CD4-positive, alpha-beta T cell treated with Interleukin-4 for 4 hours (primary cell): ENCODE results near the gene TMSB15B.
A peak's percentile ranks its signal among the peaks of the same experiment; 100 is the strongest.
"Not testable (repeated sequence)": the region's sequence is repeated elsewhere in the genome, so short reads cannot be mapped to it uniquely, and the experiment has no call there.

Experiments used
- DNase-seq: peaks from one replicate; pipeline ENCODE4 v3.0.0-alpha.2; 2020

The TMSB15B gene

GRCh38 chrX:103962411-103963278 is at the start of gene TMSB15B:
Gene TMSB15B (plus strand): TSS chrX:103962627.
- DNase-seq, result not testable (repeated sequence)

DNA sequence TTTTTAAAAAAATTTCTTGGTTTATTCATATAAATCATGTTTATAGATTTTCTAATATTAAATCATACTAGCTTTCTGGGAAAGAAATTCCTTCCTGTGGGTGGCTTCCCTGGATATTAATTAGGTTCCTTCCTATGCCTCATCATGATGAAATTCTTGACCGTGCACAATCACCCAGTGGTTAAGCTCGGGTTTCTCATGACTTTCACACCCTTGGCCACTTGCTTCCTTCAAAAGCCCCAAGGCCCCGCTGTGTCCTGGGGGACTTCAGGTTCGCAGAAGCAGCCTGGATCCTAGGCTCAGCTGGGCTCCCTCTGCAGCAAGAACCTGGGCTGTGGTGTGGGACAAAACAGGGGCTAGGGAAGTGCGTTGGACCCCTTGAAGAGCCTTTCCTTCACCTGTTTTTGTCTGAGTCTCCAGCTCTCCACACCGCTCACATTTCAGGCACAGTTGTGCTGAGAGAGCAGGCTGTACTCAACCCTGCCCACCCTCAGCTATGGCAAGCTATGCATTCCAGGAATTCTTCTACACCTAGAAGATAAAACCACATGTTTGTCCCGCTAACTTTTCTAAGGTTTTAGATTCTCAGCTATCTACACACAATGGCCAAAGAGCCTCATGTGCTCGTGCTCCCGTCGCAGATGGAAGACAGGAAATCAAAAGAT is 48.9 kb upstream of the TMSB15B start:
- no peak for DNase-seq

GRCh38 chrX:103918050-103918449 is 44.4 kb upstream of the TMSB15B start:
- DNase-seq, result peak; percentile 48

DNA sequence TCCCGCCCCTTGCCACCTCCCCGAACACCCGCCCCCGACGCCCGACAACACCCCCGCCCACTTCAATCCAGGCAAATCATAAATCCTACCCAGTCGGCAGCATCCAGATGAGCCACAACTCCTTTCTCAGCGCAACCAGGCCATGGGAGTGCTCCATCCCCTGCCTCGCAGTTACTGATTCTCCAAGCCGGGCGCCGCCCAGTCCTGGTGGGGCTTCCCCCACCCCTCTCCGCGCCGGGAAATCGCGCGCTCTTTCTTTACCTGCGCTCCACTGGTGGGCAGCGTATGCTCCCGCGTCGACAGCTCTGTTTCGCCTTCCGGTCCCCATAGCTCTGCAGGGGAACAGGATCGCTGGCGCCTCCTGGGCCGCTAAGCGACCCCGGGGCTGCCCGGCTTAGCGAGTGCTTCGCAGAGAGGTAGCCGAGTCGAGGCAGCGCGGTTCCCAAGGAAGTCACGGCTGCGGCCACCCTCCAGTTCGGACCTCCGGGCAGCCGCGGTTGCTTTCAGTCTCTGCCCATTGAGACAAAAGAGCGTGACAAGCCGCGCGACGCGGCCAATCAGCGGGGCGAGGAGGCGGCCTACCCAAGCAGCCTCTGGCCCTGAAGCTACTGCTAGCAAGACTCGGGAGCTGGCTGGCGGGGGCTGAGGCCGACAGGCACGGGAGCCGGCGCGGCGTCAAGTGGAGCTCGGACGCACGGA is 43.7 kb upstream of the TMSB15B start:
- peak; percentile 33 for DNase-seq

- DNase-seq, result peak; percentile 19
Observed at GRCh38 chrX:103919270-103919637, 43.2 kb upstream of the TMSB15B start.

- peak; percentile 4 for DNase-seq
Observed at GRCh38 chrX:103920515-103920914, 41.9 kb upstream of the TMSB15B start.

GRCh38 chrX:103927030-103927429 is 35.4 kb upstream of the TMSB15B start:
- DNase-seq, result no peak

DNA sequence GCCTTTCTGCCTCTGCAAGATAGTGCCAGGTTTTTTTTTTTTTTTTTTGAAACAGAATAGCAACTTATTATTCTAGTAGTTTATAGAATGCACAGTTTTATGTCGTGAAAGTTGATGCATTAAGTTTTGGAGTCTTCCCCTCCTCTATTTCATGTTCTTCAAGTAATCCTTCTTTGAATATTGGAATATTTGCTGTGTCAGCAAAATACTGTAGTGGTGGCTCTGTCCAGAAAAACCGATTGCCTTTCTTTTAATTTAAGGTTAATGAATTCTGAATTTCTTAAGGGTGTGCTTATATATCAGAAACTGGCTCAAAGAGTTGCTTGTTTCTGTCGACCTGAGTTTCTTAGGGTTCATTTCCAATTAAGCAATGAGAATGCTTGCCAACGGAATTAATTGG is 34.8 kb upstream of the TMSB15B start:
- no peak for DNase-seq

- DNase-seq, result no peak
Observed at GRCh38 chrX:103932133-103932532, 30.3 kb upstream of the TMSB15B start.

DNA sequence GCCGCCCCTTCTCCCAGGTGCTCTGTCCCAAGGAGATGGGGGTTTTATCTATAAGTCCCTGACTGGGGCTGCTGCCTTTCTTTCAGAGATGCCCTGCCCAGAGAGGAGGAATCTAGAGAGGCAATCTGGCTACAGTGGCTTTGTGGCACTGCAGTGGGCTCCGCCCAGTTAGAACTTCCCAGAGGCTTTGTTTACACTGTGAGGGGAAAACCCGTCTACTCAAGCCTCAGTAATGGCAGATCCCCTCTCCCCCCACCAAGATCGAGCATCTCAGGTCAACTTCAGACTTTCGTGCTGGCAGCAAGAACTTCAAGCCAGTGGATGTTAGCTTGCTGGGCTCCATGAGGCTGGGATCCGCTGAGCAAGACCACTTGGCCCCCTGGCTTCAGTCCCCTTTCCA is 22.2 kb upstream of the TMSB15B start:
- DNase-seq, result not testable (repeated sequence)

DNA sequence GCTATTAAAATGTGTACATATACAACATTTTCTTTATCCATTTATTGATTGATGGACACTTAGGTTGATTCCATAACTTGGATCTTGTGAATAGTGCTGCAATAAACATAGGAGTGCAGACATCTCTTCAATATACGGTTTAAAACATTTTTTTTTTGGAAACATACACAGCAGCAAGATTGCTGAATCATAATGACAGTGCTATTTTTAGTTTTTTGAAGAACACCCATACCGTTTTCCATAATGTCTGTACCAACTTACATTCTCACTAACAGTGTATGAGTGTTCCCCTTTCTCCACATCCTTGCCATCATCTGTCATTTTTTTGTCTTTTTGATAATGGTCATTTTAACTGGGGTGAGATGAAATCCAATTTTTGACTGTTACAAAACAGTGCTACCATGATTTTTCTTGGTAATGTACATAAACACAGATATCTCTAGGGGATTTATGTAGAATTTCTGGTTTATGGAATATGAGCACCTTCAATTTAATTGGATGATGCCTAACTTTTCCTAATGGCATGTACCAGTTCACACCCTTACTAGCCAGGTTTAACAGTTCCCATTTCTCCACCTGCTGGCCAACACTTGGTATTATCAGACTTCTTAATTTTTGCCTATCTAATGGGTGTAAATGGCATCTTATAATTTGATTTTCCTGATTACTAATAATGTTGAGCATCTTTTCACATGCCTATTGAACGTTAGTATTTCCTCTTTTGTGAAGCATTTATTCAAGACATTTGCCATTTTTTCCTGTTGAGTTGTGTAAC is 21.0 kb upstream of the TMSB15B start:
- DNase-seq, result peak; percentile 24

GRCh38 chrX:103949506-103949905 is 12.9 kb upstream of the TMSB15B start:
- DNase-seq, result no peak

GRCh38 chrX:103953353-103953752 is 9.1 kb upstream of the TMSB15B start:
- DNase-seq, result no peak

DNA sequence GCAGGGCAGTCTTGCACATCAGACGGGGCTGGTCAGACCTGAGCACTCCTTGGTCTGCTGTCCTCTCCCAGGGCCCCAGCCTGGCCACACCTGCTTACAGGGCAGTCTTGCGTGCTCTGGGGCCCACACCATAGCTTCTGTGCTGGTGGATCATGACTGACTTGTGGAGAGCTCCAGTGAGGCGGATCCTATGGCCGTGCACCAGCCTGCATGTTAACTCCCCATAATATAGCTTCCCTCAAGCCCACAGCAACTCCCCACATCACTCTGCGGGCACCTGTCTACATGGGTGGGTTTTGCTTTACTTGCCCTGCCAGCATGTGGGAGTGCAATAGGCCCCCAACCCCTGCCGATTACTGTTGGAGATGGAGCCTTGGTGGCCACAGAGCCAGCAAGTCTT is 8.2 kb upstream of the TMSB15B start:
- no peak for DNase-seq

- DNase-seq, result not testable (repeated sequence)
Observed at GRCh38 chrX:103960599-103960998, 1.8 kb upstream of the TMSB15B start.

DNA sequence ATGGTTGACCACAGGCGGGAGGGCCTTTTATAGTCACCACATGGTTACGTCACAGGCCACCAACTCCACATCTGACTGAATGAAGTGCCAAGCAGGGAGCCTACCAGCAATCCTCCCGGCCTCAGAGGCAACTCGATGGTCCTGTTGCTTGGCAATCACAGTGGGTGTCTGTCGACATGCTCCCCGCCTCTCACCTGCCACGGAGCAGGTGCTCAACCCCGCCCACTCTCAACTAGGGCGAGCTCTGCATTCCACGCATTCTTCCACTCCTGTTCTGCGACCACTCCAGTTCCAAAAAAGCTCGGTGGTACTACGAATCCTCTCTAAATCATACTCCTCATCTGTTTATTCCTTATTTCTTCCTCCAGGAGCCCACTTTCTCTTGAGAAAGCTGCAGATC is 21.1 kb downstream of the TMSB15B start:
- DNase-seq, result not testable (repeated sequence)

DNA sequence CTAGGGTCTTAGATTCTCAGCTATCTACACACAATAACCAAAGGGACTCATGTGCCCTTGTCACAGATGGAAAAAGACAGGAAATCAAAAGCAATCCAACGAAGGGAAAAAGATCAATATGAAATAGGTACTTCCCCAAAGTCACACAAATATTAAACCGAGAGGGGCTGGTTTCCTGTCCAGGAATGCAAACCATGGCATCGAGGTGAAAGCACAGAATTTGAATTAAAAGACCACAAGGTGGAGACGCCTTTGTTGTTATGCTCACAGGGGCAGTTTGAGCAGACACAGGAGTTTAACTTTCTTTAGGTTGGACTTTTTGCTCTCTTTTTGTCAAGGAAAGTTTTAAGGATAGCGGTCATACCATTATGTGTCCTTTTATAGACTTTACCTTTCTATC is 36.8 kb downstream of the TMSB15B start:
- DNase-seq, result no peak

DNA sequence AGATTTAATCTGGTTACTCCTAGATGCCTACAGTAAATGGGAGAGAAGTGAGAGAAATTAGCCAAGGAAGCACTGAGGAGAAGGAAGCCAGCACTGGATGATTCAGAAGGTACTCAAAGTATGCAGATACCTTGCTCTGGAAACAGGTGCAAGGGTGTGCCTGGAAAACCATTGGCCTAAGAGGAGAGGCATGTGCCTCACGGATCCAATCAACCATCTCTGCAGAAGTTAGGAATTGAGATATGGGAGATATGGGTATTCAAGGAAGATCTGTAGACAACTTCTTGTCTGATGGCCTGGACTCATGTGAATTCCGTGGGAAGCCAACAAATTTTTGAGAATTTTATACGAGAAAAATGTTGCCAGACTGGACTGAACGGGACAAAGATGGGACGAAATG is 46.4 kb downstream of the TMSB15B start:
- DNase-seq, result no peak

GRCh38 chrX:104013158-104013557 is 50.7 kb downstream of the TMSB15B start:
- DNase-seq, result no peak

DNA sequence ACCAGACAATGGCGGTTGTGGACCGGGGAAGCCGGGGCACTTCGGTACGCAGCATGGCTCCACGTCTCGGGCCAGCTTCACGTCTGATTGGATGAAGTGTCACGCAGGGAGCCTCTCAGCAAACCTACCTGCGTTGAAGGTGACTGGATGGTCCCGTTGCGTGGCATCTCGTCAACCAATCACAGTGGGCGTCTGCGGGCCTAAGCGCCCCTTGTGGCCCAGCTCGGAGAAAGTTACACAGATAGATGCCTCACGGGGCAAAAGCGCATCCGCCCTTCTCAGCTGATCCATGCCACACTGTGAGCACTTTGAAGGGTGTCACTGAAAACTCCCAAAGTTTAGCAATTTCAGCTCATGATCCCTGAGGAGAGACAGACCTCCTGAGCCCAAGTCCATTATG is 51.2 kb downstream of the TMSB15B start, which contains the start of gene H2BW1:
TSS of gene H2BW1 (minus strand) at position 103 of the 400 bp plus-strand sequence. CDS start 132 bp downstream, outside the sequence.
- DNase-seq, result no peak

GRCh38 chrX:104015576-104015975 is 53.1 kb downstream of the TMSB15B start:
- DNase-seq, result not testable (repeated sequence)
